Measurements from ENCODE around the gene C19orf85.

DNA sequence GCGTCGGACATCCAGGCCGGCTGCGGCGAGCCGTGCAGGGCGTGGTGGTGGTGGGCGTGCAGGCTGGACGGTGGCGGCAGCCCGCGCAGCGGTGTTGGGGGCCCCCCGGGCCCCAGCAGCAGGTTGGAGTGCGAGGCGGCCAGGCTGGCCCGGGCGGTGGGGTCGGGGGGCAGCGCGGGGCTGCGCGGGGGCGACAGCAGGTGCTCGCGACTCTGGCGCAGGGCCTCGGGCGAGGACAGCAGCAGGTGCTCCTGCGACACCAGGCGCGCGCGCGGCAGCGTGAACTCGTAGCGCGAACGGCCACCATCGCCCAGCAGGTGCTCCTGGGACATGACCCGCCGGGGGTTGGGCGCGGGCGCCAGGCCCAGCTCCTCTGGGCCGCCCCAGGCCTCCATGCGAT is 31.3 kb downstream of the C19orf85 start:
- TF ChIP-seq, protein P1, sequence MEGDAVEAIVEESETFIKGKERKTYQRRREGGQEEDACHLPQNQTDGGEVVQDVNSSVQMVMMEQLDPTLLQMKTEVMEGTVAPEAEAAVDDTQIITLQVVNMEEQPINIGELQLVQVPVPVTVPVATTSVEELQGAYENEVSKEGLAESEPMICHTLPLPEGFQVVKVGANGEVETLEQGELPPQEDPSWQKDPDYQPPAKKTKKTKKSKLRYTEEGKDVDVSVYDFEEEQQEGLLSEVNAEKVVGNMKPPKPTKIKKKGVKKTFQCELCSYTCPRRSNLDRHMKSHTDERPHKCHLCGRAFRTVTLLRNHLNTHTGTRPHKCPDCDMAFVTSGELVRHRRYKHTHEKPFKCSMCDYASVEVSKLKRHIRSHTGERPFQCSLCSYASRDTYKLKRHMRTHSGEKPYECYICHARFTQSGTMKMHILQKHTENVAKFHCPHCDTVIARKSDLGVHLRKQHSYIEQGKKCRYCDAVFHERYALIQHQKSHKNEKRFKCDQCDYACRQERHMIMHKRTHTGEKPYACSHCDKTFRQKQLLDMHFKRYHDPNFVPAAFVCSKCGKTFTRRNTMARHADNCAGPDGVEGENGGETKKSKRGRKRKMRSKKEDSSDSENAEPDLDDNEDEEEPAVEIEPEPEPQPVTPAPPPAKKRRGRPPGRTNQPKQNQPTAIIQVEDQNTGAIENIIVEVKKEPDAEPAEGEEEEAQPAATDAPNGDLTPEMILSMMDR (IDR thresholded peaks at IDR 0.05; ENCODE audit: low read depth, low read length), result no peak
- no peak for TF ChIP-seq EZH2phosphoT487 (IDR thresholded peaks at IDR 0.05; ENCODE audit: low read depth)
